Muscle layer of colon (tissue), 2 donors: ENCODE results near the gene UCK2.

Experiments
- H3K27ac ChIP-seq: one replicate; pipeline ENCODE4 v1.7.0; 2013; ENCODE audit warnings: low read depth, mild to moderate bottlenecking, low read length, moderate library complexity
- H3K27me3 ChIP-seq, 2 donors: one replicate each; pipeline ENCODE4 v1.7.0; 2013; ENCODE audit warnings: low read length in 2 of 2, mild to moderate bottlenecking in 2 of 2; ENCODE audit not compliant: insufficient read depth in 2 of 2, control insufficient read depth in 1 of 2
- H3K36me3 ChIP-seq: one replicate; pipeline ENCODE4 v1.7.0; 2013; ENCODE audit warnings: mild to moderate bottlenecking, low read length; ENCODE audit not compliant: insufficient read depth
- H3K4me1 ChIP-seq: one replicate; pipeline ENCODE4 v1.7.0; 2013; ENCODE audit warnings: mild to moderate bottlenecking, low read length; ENCODE audit not compliant: insufficient read depth
- H3K4me3 ChIP-seq, 2 donors: one replicate each; pipeline ENCODE4 v1.7.0; 2013; ENCODE audit warnings: low read length in 2 of 2, low read depth in 1 of 2, mild to moderate bottlenecking in 1 of 2, moderate library complexity in 1 of 2
- H3K9ac ChIP-seq: one replicate; pipeline ENCODE4 v1.7.0; 2013; ENCODE audit warnings: low read length
- H3K9me3 ChIP-seq: one replicate; pipeline ENCODE4 v1.7.0; 2013; ENCODE audit warnings: mild to moderate bottlenecking, low read length
- donor health status: abdominal sarcoma.
- donor health status: Adenocarcinoma of cecum.

Gene UCK2

GRCh38 chr1:165823552-165824268 is 3.7 kb upstream of the UCK2 start:
- Histone ChIP-seq H3K4me1 (peaks cover 5% of the 10 kb centered on the region), H3K4me3 (no peak overlapping the region), H3K9me3 (no peaks in the 10 kb centered on the region), H3K9ac (no peak overlapping the region), H3K27ac (no peak overlapping the region), H3K27me3 (no peaks in the 10 kb centered on the region), H3K36me3 (no peaks in the 10 kb centered on the region)

GRCh38 chr1:165824269-165824643 is 3.2 kb upstream of the UCK2 start:
- no peaks in the 10 kb centered on the region for H3K27me3 ChIP-seq
- peaks cover 8% of the 10 kb centered on the region for H3K4me1 ChIP-seq
- no peak overlapping the region for H3K27ac ChIP-seq
- no peak overlapping the region for H3K4me3 ChIP-seq
- no peak overlapping the region for H3K9ac ChIP-seq
- no peaks in the 10 kb centered on the region for H3K36me3 ChIP-seq
- H3K9me3 ChIP-seq = no peaks in the 10 kb centered on the region

- Histone ChIP-seq H3K36me3 (no peaks in the 10 kb centered on the region), H3K4me1 (peaks cover 12% of the 10 kb centered on the region), H3K27ac (no peak overlapping the region), H3K27me3 (no peaks in the 10 kb centered on the region), H3K9me3 (no peaks in the 10 kb centered on the region), H3K9ac (no peak overlapping the region), H3K4me3 (peak overlapping the region in 1 of 2 donors; percentile 7)
Observed at GRCh38 chr1:165826565-165827267, 698 bp upstream of the UCK2 start.

- H3K9ac ChIP-seq = peak overlapping the region; percentile 50
- peak overlapping the region; percentile 83 to 88 for H3K4me3 ChIP-seq
- H3K27ac ChIP-seq = peak overlapping the region; percentile 81
- no peaks in the 10 kb centered on the region for H3K36me3 ChIP-seq
- no peaks in the 10 kb centered on the region for H3K9me3 ChIP-seq
- no peaks in the 10 kb centered on the region for H3K27me3 ChIP-seq
- H3K4me1 ChIP-seq = peaks cover 12% of the 10 kb centered on the region
Observed at GRCh38 chr1:165828103-165828668, 772 bp downstream of the UCK2 start.

- H3K4me3 ChIP-seq = peak overlapping the region; percentile 83 to 88
- H3K4me1 ChIP-seq = peaks cover 12% of the 10 kb centered on the region
- H3K9ac ChIP-seq = peak overlapping the region; percentile 50
- peak overlapping the region; percentile 81 for H3K27ac ChIP-seq
- no peaks in the 10 kb centered on the region for H3K9me3 ChIP-seq
- no peaks in the 10 kb centered on the region for H3K27me3 ChIP-seq
- no peaks in the 10 kb centered on the region for H3K36me3 ChIP-seq
Observed at GRCh38 chr1:165828669-165829329, 1.4 kb downstream of the UCK2 start.

GRCh38 chr1:165829888-165830287 is 2.5 kb downstream of the UCK2 start:
- no peaks in the 10 kb centered on the region for H3K27me3 ChIP-seq
- no peaks in the 10 kb centered on the region for H3K36me3 ChIP-seq
- no peaks in the 10 kb centered on the region for H3K9me3 ChIP-seq
- peaks cover 12% of the 10 kb centered on the region for H3K4me1 ChIP-seq
- H3K4me3 ChIP-seq = no peak overlapping the region
- no peak overlapping the region for H3K27ac ChIP-seq
- H3K9ac ChIP-seq = no peak overlapping the region

GRCh38 chr1:165831146-165831545 is 3.7 kb downstream of the UCK2 start:
- no peak overlapping the region for H3K4me3 ChIP-seq
- no peaks in the 10 kb centered on the region for H3K27me3 ChIP-seq
- no peak overlapping the region for H3K27ac ChIP-seq
- no peak overlapping the region for H3K9ac ChIP-seq
- no peaks in the 10 kb centered on the region for H3K36me3 ChIP-seq
- peaks cover 12% of the 10 kb centered on the region for H3K4me1 ChIP-seq
- no peaks in the 10 kb centered on the region for H3K9me3 ChIP-seq

GRCh38 chr1:165832902-165833301 is 5.5 kb downstream of the UCK2 start:
- no peak overlapping the region for H3K27ac ChIP-seq
- H3K36me3 ChIP-seq = no peaks in the 10 kb centered on the region
- no peak overlapping the region for H3K4me3 ChIP-seq
- no peaks in the 10 kb centered on the region for H3K27me3 ChIP-seq
- peaks cover 6% of the 10 kb centered on the region for H3K4me1 ChIP-seq
- H3K9me3 ChIP-seq = no peaks in the 10 kb centered on the region
- H3K9ac ChIP-seq = no peak overlapping the region

- H3K9ac ChIP-seq = no peak overlapping the region
Observed at GRCh38 chr1:165833358-165833757, 5.9 kb downstream of the UCK2 start.

GRCh38 chr1:165834229-165834628 is 6.8 kb downstream of the UCK2 start:
- H3K4me3 ChIP-seq = no peak overlapping the region
- H3K9ac ChIP-seq = no peak overlapping the region
- H3K27me3 ChIP-seq = no peaks in the 10 kb centered on the region
- H3K27ac ChIP-seq = no peak overlapping the region
- H3K9me3 ChIP-seq = no peaks in the 10 kb centered on the region
- no peaks in the 10 kb centered on the region for H3K36me3 ChIP-seq
- peaks cover 4% of the 10 kb centered on the region for H3K4me1 ChIP-seq

More at GRCh38 chr1:165833358-165833757, 5.9 kb downstream of the UCK2 start:
- no peaks in the 10 kb centered on the region for H3K9me3 ChIP-seq
- H3K27me3 ChIP-seq = no peaks in the 10 kb centered on the region
- no peak overlapping the region for H3K27ac ChIP-seq
- H3K4me3 ChIP-seq = no peak overlapping the region
- peaks cover 6% of the 10 kb centered on the region for H3K4me1 ChIP-seq
- no peaks in the 10 kb centered on the region for H3K36me3 ChIP-seq

GRCh38 chr1:165834881-165835280 is 7.5 kb downstream of the UCK2 start:
- no peaks in the 10 kb centered on the region for H3K27me3 ChIP-seq
- H3K36me3 ChIP-seq = no peaks in the 10 kb centered on the region
- H3K9me3 ChIP-seq = no peaks in the 10 kb centered on the region
- no peak overlapping the region for H3K4me3 ChIP-seq
- no peak overlapping the region for H3K9ac ChIP-seq
- H3K4me1 ChIP-seq = no peaks in the 10 kb centered on the region
- H3K27ac ChIP-seq = no peak overlapping the region
